Stimulated activated CD8-positive, alpha-beta memory T cell treated with anti-CD3 and anti-CD28 coated beads, Interleukin-15, amount 100 ng/mL, for 48 hours (primary cell): ENCODE measurements around the gene CDK6.
"Not testable (repeated sequence)": the region's sequence is repeated elsewhere in the genome, so short reads cannot be mapped to it uniquely, and the experiment has no call there.

Source experiments
- DNase-seq, 2 donors: peaks; one replicate each; pipeline ENCODE4 v3.0.0-alpha.2; 2020; ENCODE audit warnings: low read depth in 2 of 2

The CDK6 gene

GRCh38 chr7:92836489-92836999 is at the start of gene CDK6:
Gene CDK6, minus strand, starts transcription at chr7:92836573. Its CDS starts 3,250 bp downstream, at chr7:92833323.
- DNase-seq: peak in 1 of 2 donors; percentile 56

- not testable (repeated sequence) for DNase-seq
Measured at GRCh38 chr7:92886039-92886438, 49.7 kb upstream of the CDK6 start.

GRCh38 chr7:92884218-92884617 is 47.8 kb upstream of the CDK6 start:
- no peak for DNase-seq

- no peak for DNase-seq
Measured at GRCh38 chr7:92882760-92883159, 46.4 kb upstream of the CDK6 start.

- DNase-seq: no peak
Measured at GRCh38 chr7:92881091-92881485, 44.7 kb upstream of the CDK6 start.

GRCh38 chr7:92880212-92881090 is 44.1 kb upstream of the CDK6 start:
- no peak for DNase-seq

- no peak for DNase-seq
Measured at GRCh38 chr7:92877367-92877766, 41.0 kb upstream of the CDK6 start.

- no peak for DNase-seq
Measured at GRCh38 chr7:92876836-92877235, 40.5 kb upstream of the CDK6 start.

GRCh38 chr7:92875719-92876118 is 39.3 kb upstream of the CDK6 start:
- peak; percentile 4 to 20 for DNase-seq

GRCh38 chr7:92875173-92875572 is 38.8 kb upstream of the CDK6 start:
- DNase-seq: no peak

- no peak for DNase-seq
Measured at GRCh38 chr7:92874567-92874966, 38.2 kb upstream of the CDK6 start.

- DNase-seq: no peak
Measured at GRCh38 chr7:92873776-92874175, 37.4 kb upstream of the CDK6 start.

- no peak for DNase-seq
Measured at GRCh38 chr7:92872701-92873100, 36.3 kb upstream of the CDK6 start.

- no peak for DNase-seq
Measured at GRCh38 chr7:92868683-92869293, 32.4 kb upstream of the CDK6 start.

GRCh38 chr7:92864169-92864568 is 27.8 kb upstream of the CDK6 start:
- DNase-seq: not testable (repeated sequence)

- no peak for DNase-seq
Measured at GRCh38 chr7:92856436-92856835, 20.1 kb upstream of the CDK6 start.

- DNase-seq: no peak
Measured at GRCh38 chr7:92854501-92855238, 18.3 kb upstream of the CDK6 start.

- no peak for DNase-seq
Measured at GRCh38 chr7:92851732-92852131, 15.4 kb upstream of the CDK6 start.

- DNase-seq: no peak
Measured at GRCh38 chr7:92850516-92850915, 14.1 kb upstream of the CDK6 start.

- no peak for DNase-seq
Measured at GRCh38 chr7:92849322-92849721, 12.9 kb upstream of the CDK6 start.

GRCh38 chr7:92848851-92849250 is 12.5 kb upstream of the CDK6 start:
- DNase-seq: no peak

GRCh38 chr7:92848441-92848840 is 12.1 kb upstream of the CDK6 start:
- DNase-seq: no peak
